Motor neuron (in vitro differentiated cells): ENCODE data around the gene LLCFC1. TPM values are rescaled to one million over a fixed set of nuclear protein-coding genes. Genes with fewer than 3 reads are reported as not detected.

Experiments used
- ATAC-seq, 8 experiments: fragments of 200-7000 bp; cut with Tn5 transposase; replicated peaks in 6 of 8; 2 replicates each; pipeline ENCODE4 v1.8.0; 2021; ENCODE audit warnings: mild to moderate bottlenecking in 8 of 8, moderate library complexity in 8 of 8
- H3K27ac ChIP-seq, 2 donors: fragments of 250-450 bp; sonication (Bioruptor Pico); 2 replicates each; pipeline ENCODE4 v1.9.0; 2021; ENCODE audit warnings: antibody characterized with exemption in 2 of 2, mild to moderate bottlenecking in 2 of 2, moderate library complexity in 1 of 2
- H3K4me1 ChIP-seq, 2 donors: fragments of 250-450 bp; sonication (Bioruptor Pico); replicated peaks in 1 of 2; 2 replicates each; pipeline ENCODE4 v1.6.1; 2021; ENCODE audit warnings: antibody characterized with exemption in 2 of 2, mild to moderate bottlenecking in 2 of 2, moderate library complexity in 1 of 2
- H3K4me3 ChIP-seq, 5 donors: fragments of 250-450 bp; sonication (Bioruptor Pico); 2 replicates each; pipeline ENCODE4 v1.9.0; 2021; ENCODE audit warnings: antibody characterized with exemption in 5 of 5, mild to moderate bottlenecking in 5 of 5, moderate library complexity in 4 of 5
- WGBS, 10 experiments: fragments of 450-650 bp; shearing (Covaris generic); methylation state at CpG; one replicate each; pipeline ENCODE4 v1.0.0; 2022; 5-methylcytosine and 5-hydroxymethylcytosine counted together
- in situ Hi-C, 9 experiments: fragments of 400-800 bp; cut with MboI; loops; one replicate each; pipeline ENCODE4 v1.15.0; 2021; ENCODE audit warnings: low sequenced_read_pairs in 9 of 9, low pct_unique_long_range_greater_than_20kb in 2 of 9; ENCODE audit not compliant: unreplicated experiment in 9 of 9
- total RNA-seq, 8 experiments: library from RNA; unstranded; fragments of 300-600 nt; gene quantifications; 2 replicates each; pipeline versions ENCODE4 v1.2.3 to v1.2.4, GENCODE V29; 2022

Gene LLCFC1
- under 1 TPM in 1 of 8 experiments, not detected in 7; 0.29 TPM for total RNA-seq

- Histone ChIP-seq H3K4me3 (no peak within 1 kb of the TSS), H3K27ac (no peak within 1 kb of the TSS), H3K4me1 (no peaks in the 10 kb centered on the region)
- 0 to 100% (median 64%) methylated on average over 1 to 6 of the region's 10 CpGs; no CpG with 5 or more reads in 1 of the 10 experiments for WGBS, 10 experiments
- in situ Hi-C loops = no loop called here
- ATAC-seq = peak in 1 of 8 experiments; percentile 39
These were observed at the start of gene LLCFC1 for GRCh38 chr7:142939226-142939910. Gene LLCFC1 (plus strand): TSS chr7:142939484. CDS start chr7:142939622, 138 bp downstream.

GRCh38 chr7:142889816-142890215 lies 49.5 kb upstream of the LLCFC1 start:
- WGBS, 10 experiments = 17 to 50% (median 40%) methylated on average over 1 to 2 of the region's 3 CpGs; no CpG with 5 or more reads in 7 of the 10 experiments
- in situ Hi-C loops = loop anchor here in 1 of 9 experiments (25.0 kb wide), 1 partner anchor 97 kb away; no protein-coding TSS in a partner anchor
- Histone ChIP-seq H3K27ac (no peak overlapping the region), H3K4me1 (no peaks in the 10 kb centered on the region), H3K4me3 (no peak overlapping the region)
- ATAC-seq = no peak

- WGBS, 10 experiments = 64 to 100% (median 77%) methylated on average over 1 to 5 of the region's 12 CpGs; no CpG with 5 or more reads in 6 of the 10 experiments
- in situ Hi-C loops = loop anchor here in 1 of 9 experiments (25.0 kb wide), 1 partner anchor 96 kb away; no protein-coding TSS in a partner anchor
These were observed 48.3 kb upstream of the LLCFC1 start for GRCh38 chr7:142890874-142891485.

GRCh38 chr7:142891490-142892082 lies 47.7 kb upstream of the LLCFC1 start:
- H3K4me3 ChIP-seq = no peak overlapping the region
- H3K27ac ChIP-seq = no peak overlapping the region
- in situ Hi-C loops = loop anchor here in 1 of 9 experiments (25.0 kb wide), 1 partner anchor 96 kb away; no protein-coding TSS in a partner anchor
- ATAC-seq = no peak
- WGBS, 10 experiments = 18 to 94% (median 40%) methylated on average over 1 to 8 of the region's 10 CpGs; no CpG with 5 or more reads in 3 of the 10 experiments
- H3K4me1 ChIP-seq = no peaks in the 10 kb centered on the region

More at GRCh38 chr7:142890874-142891485, 48.3 kb upstream of the LLCFC1 start:
- Histone ChIP-seq H3K4me3 (no peak overlapping the region), H3K4me1 (no peaks in the 10 kb centered on the region), H3K27ac (no peak overlapping the region)
- ATAC-seq = no peak

- ATAC-seq = no peak
- H3K4me3 ChIP-seq = no peak overlapping the region
- no peak overlapping the region for H3K27ac ChIP-seq
- in situ Hi-C loops = loop anchor here in 1 of 9 experiments (25.0 kb wide), 1 partner anchor 94 kb away; no protein-coding TSS in a partner anchor
- no peaks in the 10 kb centered on the region for H3K4me1 ChIP-seq
- WGBS, 10 experiments = 31 to 72% (median 53%) methylated on average over 2 to 5 of the region's 5 CpGs; no CpG with 5 or more reads in 6 of the 10 experiments
These were observed 46.3 kb upstream of the LLCFC1 start for GRCh38 chr7:142892951-142893350.

GRCh38 chr7:142894112-142894984 lies 44.9 kb upstream of the LLCFC1 start:
- Histone ChIP-seq H3K27ac (no peak overlapping the region), H3K4me1 (no peaks in the 10 kb centered on the region), H3K4me3 (no peak overlapping the region)
- no peak for ATAC-seq
- in situ Hi-C loops = loop anchor here in 1 of 9 experiments (25.0 kb wide), 1 partner anchor 93 kb away; no protein-coding TSS in a partner anchor
- 0 to 89% (median 43%) methylated on average over 2 to 6 of the region's 12 CpGs; no CpG with 5 or more reads in 4 of the 10 experiments for WGBS, 10 experiments

GRCh38 chr7:142894985-142895593 lies 44.2 kb upstream of the LLCFC1 start:
- 0 to 63% (median 31%) methylated on average over 1 to 4 of the region's 6 CpGs; no CpG with 5 or more reads in 4 of the 10 experiments for WGBS, 10 experiments
- ATAC-seq = no peak
- no peak overlapping the region for H3K4me3 ChIP-seq
- in situ Hi-C loops = loop anchor here in 1 of 9 experiments (25.0 kb wide), 1 partner anchor 92 kb away; no protein-coding TSS in a partner anchor
- no peaks in the 10 kb centered on the region for H3K4me1 ChIP-seq
- no peak overlapping the region for H3K27ac ChIP-seq

GRCh38 chr7:142896151-142896550 lies 43.1 kb upstream of the LLCFC1 start:
- Histone ChIP-seq H3K27ac (no peak overlapping the region), H3K4me1 (no peaks in the 10 kb centered on the region), H3K4me3 (no peak overlapping the region)
- no peak for ATAC-seq
- 0 to 100% (median 52%) methylated on average over 1 to 2 of the region's 3 CpGs; no CpG with 5 or more reads in 2 of the 10 experiments for WGBS, 10 experiments
- in situ Hi-C loops = loop anchor here in 1 of 9 experiments (25.0 kb wide), 1 partner anchor 91 kb away; no protein-coding TSS in a partner anchor

GRCh38 chr7:142896741-142897379 lies 42.4 kb upstream of the LLCFC1 start:
- WGBS, 10 experiments = 0 to 100% (median 71%) methylated on average over 1 to 2 of the region's 3 CpGs; no CpG with 5 or more reads in 6 of the 10 experiments
- no peak overlapping the region for H3K4me3 ChIP-seq
- in situ Hi-C loops = loop anchor here in 1 of 9 experiments (25.0 kb wide), 1 partner anchor 90 kb away; no protein-coding TSS in a partner anchor
- no peaks in the 10 kb centered on the region for H3K4me1 ChIP-seq
- H3K27ac ChIP-seq = no peak overlapping the region
- no peak for ATAC-seq

- 0 to 88% (median 47%) methylated on average over 1 to 7 of the region's 7 CpGs; no CpG with 5 or more reads in 4 of the 10 experiments for WGBS, 10 experiments
- in situ Hi-C loops = loop anchor here in 1 of 9 experiments (25.0 kb wide), 1 partner anchor 90 kb away; no protein-coding TSS in a partner anchor
- Histone ChIP-seq H3K4me3 (no peak overlapping the region), H3K27ac (no peak overlapping the region), H3K4me1 (no peaks in the 10 kb centered on the region)
- no peak for ATAC-seq
These were observed 41.6 kb upstream of the LLCFC1 start for GRCh38 chr7:142897691-142898090.
